GM18502 (cell line): Measurements from ENCODE around the gene COL11A1.
"Not testable (repeated sequence)": the region's sequence is repeated elsewhere in the genome, so short reads cannot be mapped to it uniquely, and the experiment has no call there.

Source experiments
- ATAC-seq: cut with Tn5 transposase; IDR thresholded peaks from one replicate; pipeline ENCODE4 v1.9.1; 2021; ENCODE audit warnings: mild to moderate bottlenecking; ENCODE audit not compliant: unreplicated experiment, poor library complexity

The COL11A1 gene

DNA sequence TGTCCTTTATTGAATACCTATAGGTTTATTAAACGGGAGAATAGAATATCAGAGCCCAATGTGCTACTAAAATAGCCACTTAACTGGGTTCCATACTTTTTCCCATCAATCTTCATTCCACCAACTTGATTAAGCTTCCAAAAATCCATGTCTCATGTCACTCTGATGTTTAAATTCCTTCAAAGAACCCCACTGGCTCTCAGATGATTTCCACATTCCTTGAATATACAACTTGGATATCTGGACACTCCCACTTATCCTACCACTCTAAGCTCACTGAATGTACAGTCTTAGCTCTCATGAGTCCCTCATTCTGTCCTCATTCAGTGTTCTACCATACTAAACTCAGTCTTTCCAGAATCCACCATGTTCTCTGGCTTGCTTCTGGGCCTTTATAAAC is 21.1 kb downstream of the COL11A1 start:
- no peak for ATAC-seq

DNA sequence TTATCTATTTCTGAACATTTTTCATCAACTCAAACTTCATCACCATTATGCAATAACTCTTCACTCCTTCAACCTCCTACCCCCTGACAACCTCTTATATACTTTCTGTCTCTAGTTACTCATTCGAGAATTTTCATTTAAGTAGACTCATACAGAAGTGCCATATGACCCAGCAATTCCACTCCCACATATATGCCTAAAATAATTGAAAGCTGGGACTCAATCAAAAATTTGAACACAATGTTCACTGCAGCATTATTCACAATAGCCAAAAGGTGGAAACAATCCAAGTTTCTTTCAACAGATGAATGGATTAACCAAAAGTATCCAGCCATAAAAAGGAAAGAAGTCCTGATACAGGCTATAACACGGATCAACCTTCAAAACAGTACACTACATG is 24.1 kb downstream of the COL11A1 start:
- no peak for ATAC-seq

DNA sequence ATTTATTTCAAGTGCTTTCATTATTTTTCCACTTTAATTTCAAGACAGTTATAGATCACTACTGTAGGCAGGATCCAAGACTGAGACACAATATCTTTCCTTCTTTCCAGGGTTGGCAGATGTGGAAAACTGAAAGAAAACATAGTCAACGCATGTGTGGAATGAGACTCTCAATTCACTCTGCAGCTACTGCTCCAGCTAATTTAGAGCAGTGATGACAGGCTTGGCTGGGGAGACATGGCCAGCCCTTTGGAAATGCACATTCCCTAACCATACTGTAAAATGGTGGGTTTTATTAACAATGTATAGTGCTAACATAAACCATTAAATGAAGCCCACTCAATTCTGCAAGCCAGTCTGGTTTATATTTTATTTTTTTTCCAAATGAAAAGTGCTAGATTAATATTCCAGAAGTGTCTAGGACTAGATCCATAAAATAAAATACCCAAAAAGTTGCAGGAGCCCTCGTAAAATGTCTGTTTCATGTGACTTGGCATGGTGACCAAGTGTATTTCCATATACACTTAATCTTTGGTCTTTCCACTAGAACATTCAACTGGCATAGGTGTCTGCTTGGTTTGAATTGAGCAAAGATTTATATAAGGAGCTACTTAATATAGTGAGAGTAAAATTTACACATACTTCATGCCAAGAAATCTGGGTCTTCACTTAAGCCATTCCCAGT is 32.9 kb downstream of the COL11A1 start:
- no peak for ATAC-seq

DNA sequence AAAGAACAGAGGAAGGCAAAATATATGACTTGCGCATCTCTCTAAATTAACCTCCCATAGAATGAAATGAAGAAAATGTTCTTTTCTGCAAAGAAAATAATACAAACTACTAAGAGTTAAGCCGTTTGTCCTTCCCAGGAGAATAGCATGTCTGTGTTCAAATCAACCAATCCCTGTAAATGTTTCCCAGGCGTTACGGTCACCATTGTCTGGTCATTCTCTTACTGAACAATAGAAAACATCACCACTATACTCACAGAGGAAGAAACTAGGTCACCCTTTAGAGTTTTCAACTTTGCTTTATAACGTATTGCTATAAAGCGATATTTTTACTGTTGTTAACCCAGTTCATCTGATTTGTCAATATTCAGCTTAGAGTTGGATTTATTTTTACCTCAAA is 34.1 kb downstream of the COL11A1 start:
- ATAC-seq = no peak

DNA sequence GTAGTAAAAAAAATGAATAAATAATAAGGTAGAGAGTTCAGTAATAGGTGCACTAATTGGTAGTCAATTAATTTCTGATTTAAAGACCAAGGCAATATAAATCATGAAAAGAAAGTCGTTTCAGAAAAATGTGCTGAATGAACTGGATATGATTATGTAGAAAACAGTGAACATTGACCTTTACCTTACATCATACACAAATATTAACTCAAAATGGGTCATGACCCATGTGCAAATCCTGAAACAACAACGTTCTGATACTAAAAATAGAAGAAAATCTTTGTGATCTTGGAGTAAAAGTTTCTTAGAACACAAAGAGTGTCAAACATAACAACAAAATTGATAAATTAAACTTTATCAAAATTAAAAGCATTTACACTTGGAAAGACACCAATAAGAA is 39.1 kb downstream of the COL11A1 start:
- no peak for ATAC-seq

DNA sequence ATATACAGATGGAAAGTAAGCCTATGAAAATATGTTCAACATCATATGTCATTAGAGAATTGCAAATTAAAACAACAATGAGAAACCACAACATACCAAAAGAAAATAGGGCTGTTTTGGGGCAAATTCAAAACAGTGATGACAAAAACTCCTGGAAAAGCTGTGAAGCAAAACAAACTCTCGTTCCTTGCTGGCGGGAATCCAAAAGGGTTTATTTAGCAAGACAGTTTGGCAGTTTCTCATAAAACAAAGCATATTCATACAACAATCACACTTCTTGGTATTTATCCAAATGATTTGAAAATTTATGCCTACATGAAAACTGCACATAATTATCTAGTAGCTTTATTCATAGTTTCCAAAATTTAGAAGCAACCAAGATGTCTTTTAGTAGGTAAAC is 44.4 kb downstream of the COL11A1 start:
- no peak for ATAC-seq

DNA sequence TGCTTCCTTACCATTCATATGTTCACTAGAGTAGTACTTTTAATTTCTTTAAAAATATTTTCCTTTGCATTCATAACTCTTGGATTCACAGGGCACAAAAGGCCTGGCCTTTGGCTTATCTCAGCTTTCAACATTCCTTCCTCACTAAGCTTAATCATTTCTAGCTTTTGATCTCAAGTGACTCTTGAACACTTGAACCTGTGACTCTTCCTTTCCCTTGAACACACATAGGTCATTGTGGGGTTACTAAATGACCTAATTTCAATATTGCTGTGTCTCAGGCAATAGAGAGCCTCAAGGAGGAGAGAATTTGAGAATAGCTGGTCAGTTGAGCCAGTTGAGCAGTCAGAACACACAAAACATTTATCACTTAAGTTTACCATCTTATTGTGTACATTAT is 49.9 kb downstream of the COL11A1 start:
- no peak for ATAC-seq

DNA sequence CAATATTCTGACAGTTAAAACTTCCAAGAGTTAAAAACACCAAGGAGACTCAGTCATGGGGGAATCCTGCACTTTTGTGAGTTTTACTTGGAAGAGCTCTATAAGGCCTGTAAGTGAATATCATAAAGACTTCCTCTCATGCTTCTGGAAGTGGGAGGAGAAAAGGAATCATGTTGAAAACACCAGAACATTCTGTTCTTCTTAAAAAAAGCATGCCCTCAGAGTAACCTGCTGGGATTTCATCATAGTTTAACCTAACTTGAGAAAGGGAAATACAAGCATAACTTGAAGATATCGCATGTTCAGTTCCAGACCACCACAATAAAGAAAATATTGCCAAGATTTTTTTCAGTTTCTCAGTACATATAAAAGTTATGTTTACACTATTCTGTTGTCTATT is 51.9 kb downstream of the COL11A1 start:
- ATAC-seq = no peak

DNA sequence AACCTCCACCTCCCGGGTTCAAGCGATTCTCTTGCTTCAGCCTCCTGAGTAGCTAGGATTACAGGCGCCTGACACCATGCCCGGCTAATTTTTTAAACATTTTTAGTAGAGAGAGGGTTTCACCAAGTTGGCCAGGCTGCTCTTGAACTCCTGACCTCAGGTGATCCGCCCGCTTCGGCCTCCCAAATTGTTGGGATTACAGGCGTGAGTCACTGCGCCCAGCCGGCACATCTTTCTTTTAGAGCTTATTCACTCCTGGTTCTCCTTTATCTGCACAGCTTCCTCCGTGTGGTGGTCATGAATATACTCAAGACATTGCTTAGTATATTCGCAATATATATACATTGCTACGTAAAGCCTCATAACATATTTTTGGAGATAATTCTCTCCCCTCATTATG is 80.2 kb downstream of the COL11A1 start:
- not testable (repeated sequence) for ATAC-seq

DNA sequence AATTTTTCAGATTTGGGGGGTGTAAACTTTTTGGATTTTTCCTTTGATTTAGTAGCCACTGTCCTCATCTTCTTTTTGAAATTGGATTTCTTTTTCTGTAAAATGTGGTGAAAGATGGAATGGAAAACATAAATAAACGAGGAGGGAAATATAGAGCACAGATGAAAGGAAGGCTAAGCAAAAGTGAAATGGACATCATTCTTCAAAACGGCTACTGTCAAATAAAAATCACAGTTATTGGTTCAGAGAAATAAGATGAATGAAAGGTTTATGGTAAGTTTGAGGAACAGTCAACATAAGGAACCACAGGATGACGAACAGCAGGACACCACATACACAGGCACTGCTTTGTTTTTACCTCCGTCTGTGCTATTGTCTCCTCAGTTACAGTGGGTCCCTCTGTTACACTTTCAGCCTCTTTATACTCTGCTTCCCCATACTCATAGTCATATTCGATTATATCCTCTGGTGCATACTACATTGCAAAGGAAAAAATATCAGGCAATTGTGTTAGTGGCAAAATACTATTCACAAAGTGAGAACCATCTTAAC is 82.4 kb downstream of the COL11A1 start:
- no peak for ATAC-seq

DNA sequence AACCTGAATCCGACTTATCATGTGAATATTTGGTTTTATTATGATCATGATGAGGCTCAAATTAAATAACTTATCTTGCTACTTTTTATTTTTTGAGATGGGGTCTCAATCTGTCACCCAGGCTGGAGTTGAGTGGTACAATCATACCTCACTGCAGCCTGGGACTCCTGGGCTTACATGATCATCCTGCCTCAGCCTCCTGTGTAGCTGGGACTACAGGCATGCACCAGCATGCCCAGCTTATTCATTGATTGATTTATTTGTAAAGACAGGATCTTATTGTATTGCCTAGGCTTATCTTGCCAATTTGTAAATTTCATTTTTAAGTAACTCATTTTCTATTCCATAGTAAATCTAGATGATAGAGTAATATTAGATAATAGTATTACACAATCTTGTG is 84.3 kb downstream of the COL11A1 start:
- no peak for ATAC-seq

DNA sequence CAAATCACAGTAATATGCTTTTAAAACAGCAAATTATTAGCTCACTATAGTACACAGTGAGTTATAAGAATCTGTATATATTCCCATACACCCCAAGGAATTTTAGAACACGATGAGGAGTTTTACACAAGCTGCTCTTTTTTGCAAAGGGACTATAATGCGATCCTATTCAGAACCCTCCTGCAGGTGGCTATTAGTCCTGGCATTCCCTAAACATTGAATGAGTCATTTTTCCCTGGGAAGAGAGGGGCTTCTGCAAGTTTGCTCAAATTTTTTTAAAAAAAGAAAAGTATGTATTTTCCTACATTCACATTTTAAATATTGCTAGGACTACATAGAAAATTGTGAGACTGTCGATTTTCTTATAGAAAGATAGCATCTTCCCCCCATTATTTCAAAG is 106.3 kb downstream of the COL11A1 start:
- ATAC-seq = no peak

DNA sequence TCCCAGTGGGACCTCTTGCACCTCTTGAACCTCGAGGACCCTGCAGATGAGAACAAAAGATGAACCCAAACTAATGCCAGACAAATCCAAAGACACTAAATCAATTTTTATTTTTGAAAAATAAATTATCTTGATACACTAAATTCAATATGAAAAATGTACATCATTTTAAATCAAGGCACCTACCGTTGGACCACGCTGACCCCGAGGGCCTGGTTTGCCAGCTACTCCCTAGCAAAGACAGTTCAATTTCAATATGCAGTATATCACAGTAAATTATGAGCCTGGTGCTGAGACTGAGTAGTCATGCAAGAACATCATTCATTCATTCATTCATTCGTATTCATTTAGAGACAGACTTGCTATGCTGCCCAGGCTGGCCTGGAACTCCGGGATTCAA is 129.4 kb downstream of the COL11A1 start:
- no peak for ATAC-seq

DNA sequence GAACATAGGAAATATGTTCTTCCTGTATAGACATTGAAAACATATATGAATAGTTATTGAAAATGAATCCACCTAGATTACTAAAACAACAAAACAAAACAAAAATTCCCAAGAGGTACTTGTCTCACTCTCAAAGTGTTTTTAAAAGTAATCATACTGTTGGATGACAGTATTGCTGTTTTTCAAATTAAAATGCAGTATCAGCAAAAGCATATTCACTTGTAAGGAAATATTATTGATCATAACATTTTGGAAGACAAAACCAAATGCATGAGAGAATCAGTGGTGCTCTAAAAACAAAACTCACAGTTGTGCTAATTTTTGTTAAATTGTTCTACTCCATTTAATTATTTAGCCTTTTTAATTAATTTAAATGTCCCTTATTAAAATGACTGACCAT is 131.0 kb downstream of the COL11A1 start:
- no peak for ATAC-seq

DNA sequence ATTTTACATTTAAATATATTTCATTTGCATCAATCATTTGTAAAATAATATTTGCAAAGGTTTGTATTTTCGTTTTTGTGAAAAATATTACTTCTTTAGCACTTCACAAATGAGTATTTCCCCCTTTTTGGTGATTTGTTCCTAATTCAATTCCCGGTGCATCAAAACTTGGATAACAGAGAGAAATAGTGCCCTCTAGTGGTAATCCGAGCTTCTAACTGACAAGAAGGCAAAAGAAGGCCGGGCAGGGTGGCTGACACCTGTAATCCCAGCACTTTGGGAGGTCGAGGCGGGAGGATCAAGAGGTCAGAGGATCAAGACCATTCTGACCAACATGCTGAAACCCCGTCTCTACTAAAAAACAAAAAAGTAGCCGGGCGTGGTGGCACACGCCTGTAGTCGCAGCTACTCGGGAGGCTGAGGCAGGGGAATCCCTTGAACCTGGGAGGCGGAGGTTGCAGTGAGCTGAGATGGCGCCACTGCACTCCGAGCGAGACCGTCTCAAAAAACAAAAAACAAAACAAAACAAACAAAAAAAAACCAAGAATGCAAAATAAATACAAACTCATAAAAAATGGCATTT is 137.7 kb downstream of the COL11A1 start:
- ATAC-seq = peak; percentile 57

DNA sequence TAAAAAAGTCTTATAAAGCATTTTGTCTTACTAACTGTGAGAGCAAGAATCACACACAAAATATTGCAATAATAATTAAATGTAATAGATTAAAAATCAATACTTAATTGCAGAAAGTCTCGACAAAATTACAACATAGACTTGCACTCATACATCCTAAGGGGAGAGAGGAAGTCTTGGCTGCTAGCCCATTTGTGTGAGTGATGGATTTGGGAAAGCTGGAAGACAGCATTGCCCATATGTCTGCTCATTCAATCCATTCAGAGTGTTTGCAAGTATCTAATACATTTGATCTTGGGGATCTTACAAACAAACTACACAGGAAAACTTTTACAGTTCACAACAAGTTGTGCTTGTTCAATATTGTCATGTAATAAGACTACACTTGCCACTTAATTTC is 140.5 kb downstream of the COL11A1 start:
- no peak for ATAC-seq

DNA sequence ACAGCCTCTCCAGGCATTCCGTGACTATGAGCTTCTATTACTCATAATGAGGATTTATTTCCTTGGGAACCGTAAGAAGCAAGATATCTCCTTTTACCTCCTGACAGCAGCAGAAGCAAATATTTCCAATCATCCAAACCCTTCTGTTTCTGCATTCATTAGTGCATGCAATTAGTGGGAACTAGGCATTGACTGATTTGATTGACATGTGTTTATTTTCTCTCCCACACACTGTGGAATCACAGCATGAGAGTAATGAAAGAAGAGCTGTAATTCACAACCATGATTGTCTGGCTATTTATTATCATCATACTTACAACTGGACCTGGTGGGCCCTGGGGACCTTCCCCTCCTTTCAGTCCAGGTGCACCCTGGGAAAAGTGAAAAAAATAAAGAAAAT is 146.8 kb downstream of the COL11A1 start:
- ATAC-seq = no peak

DNA sequence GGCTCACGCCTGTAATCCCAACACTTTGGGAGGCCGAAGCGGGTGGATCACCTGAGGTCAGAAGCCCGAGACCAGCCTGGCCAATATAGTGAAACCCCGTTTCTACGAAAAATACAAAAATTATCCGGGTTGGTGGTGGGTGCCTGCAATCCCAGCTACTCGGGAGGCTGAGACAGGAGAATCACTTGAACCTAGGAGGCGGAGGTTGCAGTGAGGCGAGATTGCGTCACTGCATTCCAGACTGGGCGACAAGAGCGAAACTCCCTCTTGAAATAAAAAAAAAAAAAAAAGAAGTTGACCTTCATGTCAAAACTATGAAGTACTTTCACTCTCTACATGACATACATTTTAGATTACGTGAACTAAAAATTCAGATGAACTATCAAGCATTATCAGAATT is 153.7 kb downstream of the COL11A1 start:
- ATAC-seq = no peak

DNA sequence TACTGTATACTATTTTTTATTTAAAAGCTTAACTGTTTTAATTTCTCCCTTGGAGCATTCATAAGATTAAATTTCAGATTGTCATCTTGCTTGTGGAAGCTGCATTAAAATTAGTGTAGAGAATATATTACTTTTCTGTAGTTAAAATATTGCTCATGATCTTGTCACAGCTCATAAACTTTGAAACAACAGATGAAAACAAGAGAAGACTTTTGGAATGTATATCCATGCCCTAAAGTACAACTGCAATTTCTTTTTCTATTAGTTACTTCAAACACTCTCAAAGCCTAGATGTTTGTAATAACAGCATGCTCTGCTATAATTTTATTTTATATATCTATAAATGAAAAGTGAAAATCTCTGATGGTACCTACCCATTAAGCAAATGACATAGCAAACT is 155.9 kb downstream of the COL11A1 start:
- ATAC-seq = no peak

DNA sequence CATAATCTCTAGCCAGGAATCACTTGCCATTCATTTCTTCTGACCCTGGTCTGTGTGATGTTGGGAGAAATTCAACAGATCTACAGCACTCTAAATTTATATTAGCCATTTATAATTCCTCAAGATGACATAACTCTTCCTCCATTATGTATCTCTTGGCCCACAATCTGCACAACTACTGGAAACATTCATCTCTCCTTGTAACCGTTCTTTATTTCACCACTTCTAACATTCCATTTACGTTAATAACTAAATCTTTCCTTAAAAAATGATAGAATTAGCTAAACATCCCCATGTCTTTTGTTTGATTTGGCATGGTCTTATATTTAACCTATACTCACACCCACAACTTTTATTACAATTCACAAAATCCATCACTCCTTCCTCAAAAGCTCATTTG is 166.0 kb downstream of the COL11A1 start:
- ATAC-seq = no peak

DNA sequence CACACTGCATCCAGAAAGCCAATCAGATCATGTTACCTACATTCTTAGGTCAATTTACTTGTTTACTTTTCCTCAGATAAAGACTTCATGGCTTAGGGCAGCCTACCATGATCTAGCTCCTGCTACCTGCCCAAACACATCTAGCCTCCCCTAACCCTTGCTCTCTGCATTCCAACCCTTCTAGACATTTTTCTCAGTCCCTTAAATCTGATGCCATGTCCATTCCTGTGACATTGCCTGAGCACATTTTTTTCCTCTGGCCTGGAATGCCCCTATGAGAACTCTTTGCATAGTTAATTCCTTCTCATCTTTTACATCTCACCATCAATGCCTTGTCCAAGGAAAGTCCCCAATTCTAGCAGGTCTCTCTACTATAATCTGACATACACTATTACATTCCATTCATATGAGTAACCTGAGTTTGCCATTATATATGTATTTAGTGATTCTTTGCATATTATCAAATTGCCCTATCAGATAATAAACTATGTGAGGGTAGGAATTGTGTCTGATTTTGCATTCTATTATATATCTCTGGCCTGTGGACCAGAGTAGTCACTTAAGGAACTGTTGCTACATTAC is 166.9 kb downstream of the COL11A1 start:
- no peak for ATAC-seq

DNA sequence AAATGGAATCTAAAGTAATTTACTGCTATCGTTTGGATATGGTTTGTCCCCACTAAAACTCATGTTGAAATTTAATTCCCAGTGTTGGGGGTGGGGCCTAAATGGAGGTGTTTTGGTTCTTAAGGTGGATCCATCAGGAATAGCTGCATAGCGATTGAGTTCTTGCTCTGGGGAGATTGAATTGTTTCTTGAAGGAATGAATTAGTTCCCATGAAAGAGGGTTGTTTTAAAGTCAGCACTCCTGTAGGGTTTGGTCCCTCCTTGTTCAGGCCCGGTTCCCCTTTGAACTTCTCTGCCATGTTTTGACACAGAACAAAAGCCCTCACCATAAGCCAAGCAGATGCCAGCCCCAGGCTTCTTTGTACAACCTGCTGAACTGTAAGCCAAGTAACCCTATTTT is 170.9 kb downstream of the COL11A1 start:
- no peak for ATAC-seq
